ENCODE results near the gene MYBPC2. TPM values are rescaled to one million over a fixed set of nuclear protein-coding genes. Genes with fewer than 3 reads are reported as not detected.

MYBPC2 gene
- total and polyA plus RNA-seq, 9 of the 15 experiments (the other 6 are each of a cell fraction or from before 2014, with no cell fraction given) = 0.01 to 0.14 (median 0.04) TPM; not detected in 6

DNA sequence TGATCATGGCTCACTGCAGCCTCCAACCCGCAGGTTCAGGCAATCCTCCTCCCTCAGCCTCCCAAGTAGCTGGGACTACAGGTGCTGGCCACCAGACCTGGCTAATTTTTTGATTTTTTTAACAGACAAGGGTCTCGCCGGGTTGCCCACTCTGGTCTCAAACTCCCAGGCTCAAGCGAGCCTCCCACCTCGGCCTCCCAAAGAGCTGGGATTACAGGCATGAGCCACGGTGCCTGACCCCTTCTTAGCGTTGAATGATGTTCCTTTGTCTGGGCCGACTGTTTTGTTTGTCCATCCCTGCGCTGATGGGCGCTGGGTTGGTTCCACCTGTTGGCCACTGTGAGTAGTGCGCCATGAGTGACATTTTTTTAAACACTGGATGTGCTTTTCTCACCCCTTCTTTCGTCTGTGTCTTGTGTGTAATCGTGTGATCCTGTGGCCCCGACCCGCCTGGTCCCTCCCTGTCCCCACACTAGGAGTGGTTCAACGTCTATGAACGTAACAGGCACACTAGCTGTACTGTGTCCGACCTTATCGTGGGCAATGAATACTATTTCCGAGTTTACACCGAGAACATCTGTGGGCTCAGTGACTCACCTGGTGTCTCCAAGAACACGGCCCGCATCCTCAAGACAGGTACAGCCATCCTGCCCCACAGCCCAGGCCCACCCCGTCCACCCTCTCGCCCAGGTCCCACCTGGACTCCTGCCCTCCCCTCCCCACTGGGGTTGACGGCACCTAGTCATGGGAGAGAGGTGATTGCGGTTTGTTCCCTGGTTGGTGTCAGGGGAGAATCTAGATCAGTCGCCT, 28.6 kb downstream of the MYBPC2 start (continued):
- TF ChIP-seq RBBP5 (IDR thresholded peaks at IDR 0.05; ENCODE audit: borderline replicate concordance, insufficient read depth, low read length, poor library complexity, severe bottlenecking) (no peak), ZBTB5 (IDR thresholded peaks at IDR 0.05) (no peak), NEUROD1 (IDR thresholded peaks at IDR 0.05; ENCODE audit: borderline replicate concordance, low read depth, low read length, partially characterized antibody) (no peak), ATF1 (CRISPR knock-in tag; IDR thresholded peaks at IDR 0.05) (no peak), ATF1 (tag; IDR thresholded peaks at IDR 0.05) (peak; percentile 29; the same call in 1 of the 2 replicates), RBM39 (optimal IDR thresholded peaks at IDR 0.05; ENCODE audit: low read depth, low read length) (no peak), DEAF1 (CRISPR knock-in tag; IDR thresholded peaks at IDR 0.05) (peak; percentile 50), YBX1 (IDR thresholded peaks at IDR 0.05) (no peak), SMC3 (conservative IDR thresholded peaks at IDR 0.05; ENCODE audit: insufficient read depth, low read depth, low read length) (peak; percentile 85), CTBP1 (IDR thresholded peaks at IDR 0.05; ENCODE audit: borderline replicate concordance) (peak; percentile 70; the same call in 1 of the 2 replicates), ZNF316 (IDR thresholded peaks at IDR 0.05) (no peak), TRIM25 (IDR thresholded peaks at IDR 0.05; ENCODE audit: borderline replicate concordance) (0 out of 2 replicates have a peak, but pooled peaks have one; percentile 44), ZNF324 (CRISPR knock-in tag; IDR thresholded peaks at IDR 0.05) (no peak), RB1 (IDR thresholded peaks at IDR 0.05; ENCODE audit: low read depth) (peak; percentile 29; the same call in 1 of the 2 replicates), MAFG (tag; conservative IDR thresholded peaks at IDR 0.05) (no peak), ATF7 (IDR thresholded peaks at IDR 0.05) (0 out of 2 replicates have a peak, but pooled peaks have one; percentile 33), CBX1 (IDR thresholded peaks at IDR 0.05; ENCODE audit: low read depth) (no peak), ZNF140 (CRISPR knock-in tag; IDR thresholded peaks at IDR 0.05) (no peak), SPI1 (IDR thresholded peaks at IDR 0.05; ENCODE audit: borderline replicate concordance, low read depth, low read length) (no peak), HDAC3 (IDR thresholded peaks at IDR 0.05; ENCODE audit: borderline replicate concordance, partially characterized antibody) (no peak), CREM (IDR thresholded peaks at IDR 0.05; ENCODE audit: low read depth) (peak; percentile 45; the same call in 1 of the 2 replicates), CHD4 (IDR thresholded peaks at IDR 0.05; ENCODE audit: insufficient read depth, insufficient replicate concordance, low read depth, low read length, poor library complexity, severe bottlenecking) (no peak)

All from K562 (cell line).